Endothelial cell of umbilical vein (primary cell): ENCODE results near the gene SLC16A2.

Experiments
- EZH2 ChIP-seq: IDR thresholded peaks from 2 replicates; pipeline ENCODE4 v1.6.1; 2012; ENCODE audit warnings: borderline replicate concordance, low read depth, mild to moderate bottlenecking, moderate library complexity, low read length, inconsistent platforms; ENCODE audit not compliant: severe bottlenecking
- JUN ChIP-seq: IDR thresholded peaks from 2 replicates; pipeline ENCODE4 v1.6.1; 2011; ENCODE audit warnings: borderline replicate concordance, low read depth; ENCODE audit not compliant: insufficient read length, insufficient read depth
- POLR2AphosphoS5 ChIP-seq: IDR thresholded peaks from 2 replicates; pipeline ENCODE4 v1.6.1; 2012; ENCODE audit warnings: low read depth, mild to moderate bottlenecking, control low read depth, low read length, moderate library complexity; ENCODE audit not compliant: insufficient read depth
- TF ChIP-seq, protein P1 (sequence below), 2 donors: IDR thresholded peaks; 1 replicate in 1 of 2; 2 replicates in 1 of 2; pipeline ENCODE4 v1.5.1; 2011; ENCODE audit warnings: low read length in 2 of 2, mild to moderate bottlenecking in 2 of 2, moderate library complexity in 2 of 2, control low read depth in 1 of 2, inconsistent platforms in 1 of 2, low read depth in 1 of 2; ENCODE audit not compliant: insufficient read depth in 1 of 2; ENCODE audit errors: extremely low read depth in 1 of 2

DNA sequence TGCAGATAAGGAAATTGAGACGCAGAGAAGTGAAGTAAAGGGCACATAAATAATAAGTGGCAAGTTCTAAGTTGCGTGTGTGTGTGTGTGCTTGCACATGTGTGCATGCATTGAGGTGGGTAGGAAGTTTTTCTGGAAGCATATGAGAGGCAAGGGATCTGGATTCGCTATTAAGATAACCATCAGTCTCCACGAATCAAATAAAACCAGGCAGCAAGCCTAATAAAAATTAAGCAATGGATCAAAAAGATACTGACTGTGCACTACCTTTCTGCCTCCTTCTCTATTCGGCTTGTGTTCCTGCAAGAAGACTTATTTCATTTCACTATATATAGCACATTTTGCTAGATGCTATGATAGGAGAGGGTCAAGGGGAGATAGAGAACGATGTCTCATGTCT lies 23.8 kb downstream of the SLC16A2 start:
- TF ChIP-seq, protein P1, sequence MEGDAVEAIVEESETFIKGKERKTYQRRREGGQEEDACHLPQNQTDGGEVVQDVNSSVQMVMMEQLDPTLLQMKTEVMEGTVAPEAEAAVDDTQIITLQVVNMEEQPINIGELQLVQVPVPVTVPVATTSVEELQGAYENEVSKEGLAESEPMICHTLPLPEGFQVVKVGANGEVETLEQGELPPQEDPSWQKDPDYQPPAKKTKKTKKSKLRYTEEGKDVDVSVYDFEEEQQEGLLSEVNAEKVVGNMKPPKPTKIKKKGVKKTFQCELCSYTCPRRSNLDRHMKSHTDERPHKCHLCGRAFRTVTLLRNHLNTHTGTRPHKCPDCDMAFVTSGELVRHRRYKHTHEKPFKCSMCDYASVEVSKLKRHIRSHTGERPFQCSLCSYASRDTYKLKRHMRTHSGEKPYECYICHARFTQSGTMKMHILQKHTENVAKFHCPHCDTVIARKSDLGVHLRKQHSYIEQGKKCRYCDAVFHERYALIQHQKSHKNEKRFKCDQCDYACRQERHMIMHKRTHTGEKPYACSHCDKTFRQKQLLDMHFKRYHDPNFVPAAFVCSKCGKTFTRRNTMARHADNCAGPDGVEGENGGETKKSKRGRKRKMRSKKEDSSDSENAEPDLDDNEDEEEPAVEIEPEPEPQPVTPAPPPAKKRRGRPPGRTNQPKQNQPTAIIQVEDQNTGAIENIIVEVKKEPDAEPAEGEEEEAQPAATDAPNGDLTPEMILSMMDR (IDR thresholded peaks at IDR 0.05; ENCODE audit: extremely low read depth in 1 of 2, insufficient read depth in 1 of 2, low read depth in 1 of 2, low read length in 2 of 2): no peak
- TF ChIP-seq POLR2AphosphoS5: no peak
- no peak for TF ChIP-seq JUN
- no peak for TF ChIP-seq EZH2
